HG02884 (cell line): ENCODE measurements around the gene LDB2.
"Not testable (repeated sequence)": the region's sequence is repeated elsewhere in the genome, so short reads cannot be mapped to it uniquely, and the experiment has no call there.

Experiments used
- ATAC-seq: cut with Tn5 transposase; IDR thresholded peaks from one replicate; pipeline ENCODE4 v1.9.1; 2021; ENCODE audit warnings: mild to moderate bottlenecking, moderate library complexity; ENCODE audit not compliant: unreplicated experiment

The LDB2 gene

GRCh38 chr4:16663307-16663706 is 235.1 kb downstream of the LDB2 start:
- no peak for ATAC-seq

GRCh38 chr4:16661813-16662212 is 236.6 kb downstream of the LDB2 start:
- ATAC-seq: no peak

- ATAC-seq: no peak
Measured at GRCh38 chr4:16660656-16661055, 237.8 kb downstream of the LDB2 start.

GRCh38 chr4:16659694-16660093 is 238.8 kb downstream of the LDB2 start:
- no peak for ATAC-seq

GRCh38 chr4:16659079-16659478 is 239.4 kb downstream of the LDB2 start:
- ATAC-seq: no peak

GRCh38 chr4:16658183-16658582 is 240.3 kb downstream of the LDB2 start:
- ATAC-seq: no peak

GRCh38 chr4:16655111-16655510 is 243.3 kb downstream of the LDB2 start:
- ATAC-seq: no peak

- no peak for ATAC-seq
Measured at GRCh38 chr4:16652732-16653305, 245.6 kb downstream of the LDB2 start.

GRCh38 chr4:16646459-16646858 is 252.0 kb downstream of the LDB2 start:
- ATAC-seq: no peak

GRCh38 chr4:16643893-16644292 is 254.6 kb downstream of the LDB2 start:
- no peak for ATAC-seq

- ATAC-seq: no peak
Measured at GRCh38 chr4:16642897-16643296, 255.5 kb downstream of the LDB2 start.

- no peak for ATAC-seq
Measured at GRCh38 chr4:16641971-16642370, 256.5 kb downstream of the LDB2 start.

- no peak for ATAC-seq
Measured at GRCh38 chr4:16636912-16637630, 261.4 kb downstream of the LDB2 start.

- ATAC-seq: no peak
Measured at GRCh38 chr4:16636304-16636703, 262.1 kb downstream of the LDB2 start.

GRCh38 chr4:16629274-16629673 is 269.2 kb downstream of the LDB2 start:
- not testable (repeated sequence) for ATAC-seq

GRCh38 chr4:16628835-16629234 is 269.6 kb downstream of the LDB2 start:
- not testable (repeated sequence) for ATAC-seq

- no peak for ATAC-seq
Measured at GRCh38 chr4:16627999-16628398, 270.4 kb downstream of the LDB2 start.

- no peak for ATAC-seq
Measured at GRCh38 chr4:16626945-16627344, 271.5 kb downstream of the LDB2 start.

- no peak for ATAC-seq
Measured at GRCh38 chr4:16622826-16623225, 275.6 kb downstream of the LDB2 start.

GRCh38 chr4:16617435-16617834 is 281.0 kb downstream of the LDB2 start:
- ATAC-seq: no peak

GRCh38 chr4:16617011-16617410 is 281.4 kb downstream of the LDB2 start:
- ATAC-seq: no peak

GRCh38 chr4:16609170-16609758 is 289.2 kb downstream of the LDB2 start:
- ATAC-seq: no peak
